DMS153 treated with DMSO at 0.1 percent for 48 hours (cell line): ENCODE data around the gene COQ4.
"Not testable (repeated sequence)": the region's sequence is repeated elsewhere in the genome, so short reads cannot be mapped to it uniquely, and the experiment has no call there.

Experiments used
- DNase-seq: peaks from one replicate; lab custom pipeline; 2025; ENCODE audit not compliant: unreplicated experiment; lab: John Stamatoyannopoulos, UW

Gene COQ4

DNA sequence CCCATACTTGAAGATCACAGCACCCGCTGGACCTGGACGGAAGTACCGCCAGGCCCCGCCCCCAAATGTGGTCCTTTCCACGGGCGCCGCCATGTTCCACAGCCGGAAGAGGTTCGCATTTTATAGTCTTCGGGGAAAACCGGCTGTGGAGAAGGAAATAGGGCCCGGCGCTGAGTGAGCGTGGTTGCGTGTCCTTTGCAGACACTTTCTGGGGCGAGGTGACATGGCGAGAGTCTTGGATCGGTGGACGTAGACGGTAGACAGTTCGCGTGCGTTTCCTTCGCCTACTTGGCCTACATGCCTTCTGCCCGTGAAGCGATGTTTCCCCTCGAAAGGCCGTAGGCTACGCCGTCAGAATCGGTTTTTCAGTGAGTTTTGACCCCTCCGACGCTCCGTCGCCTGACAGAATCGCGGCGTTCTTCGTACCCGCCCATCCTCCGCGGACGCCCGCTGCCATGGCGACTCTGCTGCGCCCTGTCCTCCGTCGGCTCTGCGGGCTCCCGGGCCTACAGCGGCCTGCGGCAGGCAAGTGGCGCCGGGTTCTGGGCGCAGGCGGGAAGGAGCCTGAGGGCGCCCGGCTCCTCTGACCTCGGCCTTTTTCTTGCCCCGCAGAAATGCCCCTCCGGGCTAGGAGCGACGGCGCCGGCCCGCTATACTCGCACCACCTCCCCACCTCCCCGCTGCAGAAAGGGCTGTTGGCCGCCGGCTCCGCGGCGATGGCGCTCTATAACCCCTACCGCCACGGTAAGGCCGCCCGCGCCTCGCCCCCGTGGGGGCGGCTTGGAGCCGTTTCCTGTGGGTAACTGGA is at the start of gene COQ4, which contains the start of gene TRUB2:
TSS of gene COQ4 (plus strand) at position 436 of the 808 bp plus-strand sequence. CDS start at position 456, 20 bp downstream.
TSS of gene TRUB2 (minus strand) at position 44 of the 808 bp plus-strand sequence. CDS start at position 5, 39 bp downstream.
- DNase-seq: peak; percentile 82

- DNase-seq: no peak
Observed at GRCh38 chr9:128274245-128274644, 48.4 kb upstream of the COQ4 start.

DNA sequence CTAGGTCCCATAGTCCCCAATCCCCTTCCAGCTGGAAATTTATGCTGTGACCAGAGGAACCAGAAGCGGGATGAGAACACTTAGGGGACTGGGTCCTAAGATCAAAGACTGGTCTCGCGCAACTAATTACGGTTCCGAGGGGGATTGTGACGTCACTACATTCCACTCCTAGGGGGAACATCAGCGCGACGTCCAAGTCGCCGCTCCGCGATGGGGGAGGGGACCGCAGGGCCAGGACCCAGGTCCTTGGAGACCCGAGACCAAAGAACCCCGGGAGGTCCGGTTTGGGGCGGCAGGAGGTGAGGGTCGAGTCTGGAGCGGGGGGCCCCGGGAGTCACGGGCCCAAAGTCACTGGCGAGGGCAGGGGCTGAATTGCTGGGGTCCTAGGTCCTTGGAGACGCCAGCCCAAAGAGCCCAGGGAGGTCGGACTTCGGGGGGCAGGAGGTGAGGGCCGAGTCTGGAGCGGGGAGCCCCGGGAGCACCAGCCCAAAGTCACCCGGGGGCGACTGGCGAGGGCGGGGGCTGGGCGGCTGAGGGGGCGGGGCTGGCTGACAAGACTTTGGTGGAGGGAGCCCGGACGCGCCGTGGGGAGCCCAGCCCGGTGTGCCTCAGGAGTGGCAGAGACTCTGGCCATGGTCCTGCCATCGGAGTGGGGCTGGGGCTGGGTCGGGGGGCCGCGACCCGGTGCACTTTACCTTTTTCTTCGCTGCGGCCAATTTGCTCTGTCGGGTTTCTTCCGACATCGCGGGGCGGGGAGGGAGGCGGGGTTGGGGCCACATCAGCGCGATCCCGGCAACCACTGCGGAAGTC is 47.2 kb upstream of the COQ4 start, which contains the start of gene GOLGA2:
TSS of gene GOLGA2 (minus strand) at position 810 of the 810 bp plus-strand sequence. CDS start at position 779, 31 bp downstream.
- DNase-seq: no peak

DNA sequence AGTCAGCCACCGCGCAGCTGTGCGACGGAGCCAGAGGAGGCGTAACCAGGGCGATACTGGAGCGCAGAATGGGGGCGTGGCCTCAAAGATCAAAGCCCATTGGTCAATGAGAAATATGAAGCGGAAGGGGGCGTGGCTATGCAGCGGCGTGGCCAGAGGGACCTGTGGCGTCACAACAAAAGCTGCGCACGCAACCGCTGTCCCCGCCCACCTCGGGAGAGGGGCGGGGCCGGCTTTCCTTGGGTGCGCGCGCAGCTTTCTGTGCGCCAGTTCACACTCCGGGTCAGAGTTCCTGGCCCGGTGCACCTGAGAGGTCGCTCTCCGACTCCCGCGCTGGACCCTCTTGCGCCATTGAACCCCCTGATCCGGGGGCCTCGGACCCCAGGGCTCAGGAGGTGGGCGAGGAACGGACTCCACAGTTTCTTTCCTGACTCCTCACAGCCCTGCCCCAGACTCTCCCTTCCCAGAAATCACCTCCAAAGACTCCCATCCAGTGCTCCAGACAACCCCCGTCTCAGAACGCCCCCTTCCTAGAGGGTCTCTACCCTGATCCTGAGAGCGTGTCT is 46.5 kb upstream of the COQ4 start, which contains the start of gene SWI5:
TSS of gene SWI5 (plus strand) at position 269 of the 566 bp plus-strand sequence.
- peak; percentile 99 for DNase-seq

DNA sequence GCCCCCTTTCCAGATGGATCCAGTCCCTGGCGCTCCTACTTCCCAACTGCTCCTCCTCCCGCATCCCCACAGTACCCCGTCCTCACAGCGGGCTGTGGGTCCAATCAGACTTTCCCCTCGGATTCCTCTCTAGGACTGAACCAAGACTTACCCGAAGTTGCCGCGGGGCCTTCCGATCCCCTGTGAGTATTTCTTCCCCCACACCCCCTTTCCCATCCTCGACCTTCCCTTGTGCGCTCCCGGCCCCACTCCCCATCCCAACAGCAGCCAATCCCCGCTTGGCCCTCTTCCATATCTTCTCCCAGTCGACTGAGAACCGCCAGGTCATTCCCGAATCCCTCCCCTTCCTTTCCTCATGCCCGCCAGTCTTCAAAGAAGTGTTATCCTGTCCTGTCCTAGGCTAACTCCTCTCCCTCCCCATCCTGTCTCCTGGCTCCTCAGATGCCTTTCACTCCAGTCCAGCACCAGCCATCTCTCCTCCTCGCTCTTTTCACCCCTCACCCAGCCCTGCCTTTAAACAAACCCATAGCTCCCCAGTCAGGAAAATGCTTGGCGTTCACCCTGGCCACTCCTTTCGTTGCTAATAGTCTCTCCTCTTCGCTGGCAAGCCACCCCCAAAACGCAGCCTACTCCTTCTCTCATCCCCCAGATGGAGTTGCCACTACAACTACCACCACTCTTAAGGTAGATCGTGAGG is 45.9 kb upstream of the COQ4 start:
- DNase-seq: no peak

DNA sequence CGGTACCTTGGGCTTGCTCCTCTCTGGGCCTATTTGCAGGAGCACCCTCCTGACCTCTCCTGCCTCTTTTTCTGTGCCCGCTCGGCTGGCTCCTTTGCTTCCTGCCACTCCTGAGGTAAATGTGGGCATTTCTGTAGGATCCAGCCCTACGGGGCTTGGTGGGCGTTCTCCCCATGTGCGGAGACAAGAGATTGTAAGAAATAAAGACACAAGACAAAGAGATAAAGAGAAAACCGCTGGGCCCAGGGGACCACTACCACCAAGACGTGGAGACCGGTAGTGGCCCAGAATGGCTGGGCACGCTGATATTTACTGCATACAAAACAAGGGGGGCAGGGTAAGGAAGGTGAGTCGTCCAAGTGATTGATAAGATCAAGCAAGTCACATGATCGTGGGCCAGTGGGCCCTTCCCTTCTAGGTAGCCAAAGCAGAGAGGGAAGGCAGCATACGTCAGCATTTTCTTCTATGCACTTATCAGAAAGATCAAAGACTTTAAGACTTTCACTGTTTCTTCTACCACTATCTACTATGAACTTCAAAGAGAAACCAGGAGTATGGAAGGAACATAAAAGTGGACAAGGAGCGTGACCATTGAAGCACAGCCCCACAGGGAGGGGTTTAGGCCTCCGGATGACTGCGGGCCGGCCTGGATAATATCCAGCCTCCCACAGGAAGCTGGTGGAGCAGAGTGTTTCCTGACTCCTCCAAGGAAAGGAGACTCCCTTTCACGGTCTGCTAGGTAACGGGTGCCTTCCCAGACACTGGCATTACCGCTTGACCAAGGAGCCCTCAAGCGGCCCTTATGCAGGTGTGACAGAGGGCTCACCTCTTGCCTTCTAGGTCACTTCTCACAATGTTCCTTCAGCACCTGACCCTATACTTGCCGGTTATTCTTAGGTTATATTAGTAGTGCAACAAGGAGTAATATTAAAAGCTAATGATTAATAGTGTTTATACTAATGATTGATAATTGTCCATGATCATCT is 43.3 kb upstream of the COQ4 start:
- DNase-seq: not testable (repeated sequence)

- no peak for DNase-seq
Observed at GRCh38 chr9:128280084-128280622, 42.5 kb upstream of the COQ4 start.

- no peak for DNase-seq
Observed at GRCh38 chr9:128282500-128282899, 40.1 kb upstream of the COQ4 start.

DNA sequence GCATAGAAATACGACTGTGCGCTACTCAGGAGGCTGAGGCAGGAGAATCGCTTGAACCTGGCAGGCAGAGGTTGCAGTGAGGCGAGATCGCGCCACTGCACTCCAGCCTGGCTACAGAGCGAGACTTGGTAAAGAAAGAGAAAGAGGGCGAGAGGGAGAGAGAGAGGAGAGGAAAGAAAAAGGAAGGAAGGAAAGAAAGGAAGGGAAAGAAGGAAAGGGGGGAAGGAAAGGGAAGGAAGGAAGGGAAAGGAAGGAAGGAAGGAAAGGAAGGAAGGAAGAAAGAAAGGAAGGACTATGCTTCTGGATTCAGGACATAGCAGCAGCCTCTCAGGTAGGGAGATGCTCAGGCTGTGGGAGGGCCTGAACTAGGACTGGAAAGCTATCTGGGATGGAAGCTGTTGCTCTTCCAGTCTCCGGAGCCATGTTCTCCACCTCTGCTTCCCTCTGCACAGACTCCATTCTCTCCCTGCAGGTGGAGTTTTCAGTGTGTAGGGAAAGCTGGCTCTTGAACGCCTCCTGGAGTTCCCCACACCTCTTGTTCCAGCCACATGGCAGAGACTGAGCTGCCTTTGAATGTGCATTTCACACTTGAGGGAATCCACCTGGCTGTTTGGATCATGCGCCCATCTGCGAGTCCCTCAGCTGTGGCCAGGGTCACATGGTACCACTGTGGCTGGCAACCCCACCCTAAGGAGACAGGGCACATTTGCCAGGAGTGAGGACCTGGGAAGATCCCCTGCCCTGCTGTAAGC is 37.4 kb upstream of the COQ4 start:
- DNase-seq: no peak

- DNase-seq: no peak
Observed at GRCh38 chr9:128286440-128286839, 36.2 kb upstream of the COQ4 start.

GRCh38 chr9:128288273-128289004 is 34.2 kb upstream of the COQ4 start:
- DNase-seq: no peak

GRCh38 chr9:128292009-128292408 is 30.6 kb upstream of the COQ4 start:
- no peak for DNase-seq

- no peak for DNase-seq
Observed at GRCh38 chr9:128293091-128293490, 29.5 kb upstream of the COQ4 start.

- no peak for DNase-seq
Observed at GRCh38 chr9:128294142-128294541, 28.5 kb upstream of the COQ4 start.

GRCh38 chr9:128296340-128297220 is 26.1 kb upstream of the COQ4 start:
- DNase-seq: no peak

- no peak for DNase-seq
Observed at GRCh38 chr9:128297221-128297773, 25.3 kb upstream of the COQ4 start.
